GM21529 (cell line): Measurements from ENCODE around the gene FAM174B.
A peak's percentile ranks its signal among the peaks of the same experiment; 100 is the strongest.

ENCODE experiments used
- ATAC-seq: cut with Tn5 transposase; IDR thresholded peaks from one replicate; pipeline ENCODE4 v1.9.1; 2021; ENCODE audit not compliant: unreplicated experiment

The FAM174B gene

GRCh38 chr15:92665100-92665555 lies 9.6 kb upstream of the FAM174B start:
- ATAC-seq, result no peak

DNA sequence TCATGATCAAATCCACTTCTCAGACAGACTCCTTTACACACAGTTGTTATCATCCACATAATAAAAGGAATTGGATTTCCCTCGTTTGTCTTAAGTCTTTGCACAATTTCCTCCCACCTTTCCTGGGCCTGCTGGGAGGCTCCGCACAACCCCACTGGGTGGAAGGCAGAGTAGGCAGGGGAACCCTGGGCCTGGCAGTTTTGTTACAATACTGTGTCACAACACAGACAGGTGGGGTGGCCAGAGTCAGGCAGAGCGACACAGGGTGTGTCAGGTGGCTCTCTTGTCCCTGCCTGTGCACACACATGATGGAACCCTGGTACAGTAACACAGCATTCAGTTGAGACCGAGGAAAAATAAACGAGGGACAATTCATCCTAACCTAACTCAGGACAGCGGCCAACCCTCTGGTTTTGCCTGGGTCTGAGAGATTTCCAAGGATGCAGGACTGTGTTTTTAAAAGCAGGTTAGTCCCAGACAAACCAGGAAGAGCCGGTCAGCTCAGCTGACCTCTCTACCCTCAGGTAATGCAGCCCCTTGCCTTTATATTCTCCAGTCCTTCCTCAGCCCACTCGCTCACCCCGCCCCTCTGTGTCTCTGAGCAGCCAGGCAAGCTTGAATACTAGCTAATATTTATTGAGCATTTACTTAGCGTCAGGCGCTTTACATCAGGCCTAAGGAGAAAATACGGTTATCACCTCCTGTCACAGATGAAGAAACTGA lies 8.8 kb upstream of the FAM174B start:
- ATAC-seq, result no peak

- ATAC-seq, result peak; percentile 76
Observed at GRCh38 chr15:92663250-92663951, 7.8 kb upstream of the FAM174B start.

DNA sequence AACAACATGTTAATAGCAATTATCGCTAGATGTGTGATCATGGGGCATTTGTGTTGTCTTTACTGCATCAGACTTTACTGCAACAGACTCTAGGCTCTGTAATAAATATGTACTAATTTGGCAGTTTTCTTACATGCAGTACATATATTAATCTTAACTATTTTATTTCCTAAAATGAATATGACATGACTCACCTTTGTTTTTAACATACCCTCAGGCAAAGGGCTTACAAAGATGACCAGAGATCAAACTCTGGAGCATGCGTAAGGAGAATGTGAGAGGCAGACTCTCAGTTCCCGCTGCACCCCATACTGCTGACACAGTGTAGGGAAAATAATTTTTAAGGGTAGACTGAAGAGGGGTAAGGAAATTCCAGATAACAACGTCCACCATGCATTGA lies 7.2 kb upstream of the FAM174B start:
- peak; percentile 29 for ATAC-seq

- ATAC-seq, result no peak
Observed at GRCh38 chr15:92661956-92662355, 6.4 kb upstream of the FAM174B start.

DNA sequence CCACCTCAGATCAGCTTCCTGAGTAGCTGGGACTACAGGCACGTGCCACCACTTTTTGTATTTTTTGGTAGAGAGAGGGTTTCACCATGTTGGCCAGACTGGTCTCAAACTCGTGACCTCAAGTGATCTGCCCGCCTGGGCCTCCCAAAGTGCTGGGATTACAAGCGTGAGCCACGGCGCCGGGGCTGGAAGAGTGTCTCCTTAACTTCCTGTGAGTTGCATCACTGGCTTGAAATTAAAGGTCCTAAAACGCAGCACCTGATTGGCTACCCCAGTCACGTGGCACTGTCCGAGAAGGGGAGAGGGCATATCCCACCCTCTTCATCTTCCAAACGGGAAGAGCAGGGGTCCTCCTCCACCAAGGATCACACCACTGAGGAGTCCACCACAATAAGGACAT lies 5.5 kb upstream of the FAM174B start:
- no peak for ATAC-seq

DNA sequence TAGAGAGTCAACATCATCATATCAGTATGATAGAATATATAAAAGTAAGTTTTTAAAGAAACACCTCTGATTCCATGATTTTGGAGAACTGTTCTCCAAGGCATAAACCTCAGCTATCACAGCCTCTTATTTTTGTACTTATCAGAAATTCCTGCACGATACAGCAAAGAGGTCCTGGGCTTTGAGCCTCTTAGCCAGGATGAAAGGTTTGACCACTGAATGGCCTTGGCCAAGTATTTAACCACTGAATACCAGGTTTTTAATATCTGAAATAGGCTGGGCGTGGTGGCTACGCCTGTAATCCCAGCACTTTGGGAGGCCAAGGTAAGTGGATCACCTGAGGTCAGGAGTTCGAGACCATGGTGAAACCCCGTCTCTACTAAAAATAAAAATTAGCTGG lies 1.9 kb upstream of the FAM174B start:
- ATAC-seq, result no peak

GRCh38 chr15:92656089-92656488 lies 514 bp upstream of the FAM174B start:
- ATAC-seq, result no peak

DNA sequence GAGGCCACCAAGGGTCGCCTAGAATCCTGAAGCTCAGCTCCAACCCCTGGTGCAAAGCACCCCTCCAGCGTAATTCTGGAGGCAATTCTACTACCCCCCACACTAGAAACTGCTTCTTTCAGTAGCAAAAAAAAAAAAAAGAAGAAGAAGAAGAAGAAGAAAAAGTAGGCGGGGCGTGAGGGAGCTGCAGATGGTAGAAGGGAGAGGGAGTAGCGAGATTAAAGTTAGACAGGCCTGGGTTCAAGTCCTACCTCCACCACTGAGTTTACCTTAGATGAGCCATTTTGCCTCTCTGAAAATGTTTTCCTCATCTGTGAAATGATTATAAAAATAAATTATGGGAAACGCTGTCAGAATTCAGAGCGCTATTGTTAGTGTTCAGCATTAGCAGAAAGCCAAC lies 913 bp downstream of the FAM174B start:
- ATAC-seq, result no peak

GRCh38 chr15:92653836-92654539 lies 1.6 kb downstream of the FAM174B start:
- ATAC-seq, result no peak

DNA sequence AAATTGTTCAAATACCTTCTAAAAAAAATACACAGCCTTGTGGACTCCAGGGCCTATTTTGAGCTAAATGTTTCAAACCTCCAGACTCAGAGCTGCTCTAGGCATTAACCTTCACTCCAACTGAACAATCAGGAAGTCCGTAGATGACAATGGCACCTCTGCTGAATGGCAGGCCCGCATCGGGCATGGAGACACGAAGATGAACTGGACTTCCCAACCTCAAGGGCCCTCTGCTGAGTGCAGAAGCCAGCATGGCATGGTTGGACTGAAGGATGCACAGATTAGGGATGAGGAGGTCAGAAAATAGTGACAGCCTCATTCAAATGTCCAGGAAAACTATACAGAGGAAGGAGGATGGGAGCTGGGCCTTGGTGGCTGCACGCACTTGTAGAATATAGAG lies 2.2 kb downstream of the FAM174B start:
- ATAC-seq, result no peak

- ATAC-seq, result no peak
Observed at GRCh38 chr15:92652576-92652966, 3.0 kb downstream of the FAM174B start.

DNA sequence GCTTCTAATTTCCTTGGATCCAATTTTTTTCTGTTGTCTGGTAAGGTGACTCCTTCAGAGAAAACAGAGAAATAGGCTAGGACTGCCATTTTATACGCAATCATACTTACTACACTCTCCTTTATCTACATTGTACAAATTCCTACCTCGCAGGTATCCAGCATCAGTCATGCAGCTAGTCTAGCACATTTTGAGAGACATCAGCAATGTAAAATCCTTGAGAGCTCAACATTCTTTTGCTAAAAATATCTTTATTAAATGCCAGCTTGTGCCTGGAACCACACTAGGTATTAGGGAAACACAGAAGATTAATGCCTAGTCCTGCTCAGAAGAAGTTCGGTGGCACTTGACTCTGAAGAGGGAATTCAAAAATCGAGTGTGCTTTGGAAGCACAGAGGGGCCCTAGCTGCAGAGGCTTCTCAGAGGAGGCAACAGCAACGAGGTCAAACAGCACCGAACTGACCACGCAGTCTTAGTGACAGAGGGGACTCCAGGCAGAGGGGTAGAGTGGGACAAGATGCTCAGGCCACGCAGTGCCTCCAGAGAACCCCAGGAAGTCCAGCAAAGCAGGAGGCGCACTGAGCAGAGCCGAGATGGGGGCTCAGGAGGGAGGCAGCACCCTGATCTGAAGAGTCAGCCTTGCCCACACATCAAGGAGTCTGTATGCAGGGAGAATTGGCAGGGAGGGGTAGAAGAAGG lies 3.5 kb downstream of the FAM174B start:
- no peak for ATAC-seq

- no peak for ATAC-seq
Observed at GRCh38 chr15:92650966-92651365, 4.6 kb downstream of the FAM174B start.

DNA sequence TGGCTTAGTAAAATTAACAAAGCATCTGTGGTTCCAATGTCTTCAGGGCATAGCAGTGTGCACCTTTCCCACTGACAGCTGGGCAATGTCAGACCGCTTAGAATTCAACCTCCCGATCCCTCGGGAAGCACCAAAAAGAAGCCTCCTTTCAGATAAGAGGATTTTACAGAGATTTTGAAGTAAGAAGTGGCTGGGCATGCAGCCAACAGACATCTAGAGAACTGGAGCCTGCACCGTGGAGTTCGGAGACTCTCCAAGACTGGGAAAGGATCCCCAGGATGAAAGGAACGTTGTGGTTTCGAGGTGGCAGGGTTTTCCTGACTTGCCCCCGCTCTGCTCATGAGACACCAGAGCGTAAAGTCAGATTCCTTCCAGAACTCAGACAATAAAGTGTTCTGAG lies 5.3 kb downstream of the FAM174B start:
- ATAC-seq, result no peak

DNA sequence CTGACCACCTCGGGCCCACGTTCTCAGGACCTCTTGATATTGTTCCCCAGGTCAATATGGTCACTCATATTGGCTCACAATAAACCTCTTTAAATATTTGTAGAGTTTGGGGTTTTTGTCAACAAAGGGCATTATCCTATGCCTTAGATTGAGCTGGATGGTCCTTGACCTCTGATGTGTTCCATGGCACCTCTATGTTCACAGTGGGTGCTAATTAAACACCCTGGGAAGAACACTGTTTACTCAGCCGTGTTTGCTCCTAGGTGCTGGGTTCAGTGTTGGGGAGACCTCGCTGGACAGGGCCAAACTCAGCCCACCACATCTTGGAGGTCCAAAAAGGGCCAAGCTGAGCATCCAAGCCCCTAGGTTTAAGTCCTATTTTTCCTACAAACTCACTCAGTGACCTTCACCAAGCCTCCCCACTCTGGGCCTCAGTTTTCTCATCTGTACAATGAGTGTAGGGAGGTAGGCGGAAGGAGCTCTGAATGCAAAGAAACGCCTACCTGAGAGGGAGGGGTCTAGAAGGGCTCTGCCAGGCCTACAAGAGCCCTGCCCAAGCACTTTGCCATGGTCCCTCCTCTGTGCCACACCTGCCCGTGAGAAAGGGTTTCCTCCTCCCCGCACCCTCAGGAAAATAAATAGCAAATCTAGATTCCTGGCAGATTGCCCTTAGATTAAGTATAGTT lies 7.2 kb downstream of the FAM174B start:
- ATAC-seq, result no peak

DNA sequence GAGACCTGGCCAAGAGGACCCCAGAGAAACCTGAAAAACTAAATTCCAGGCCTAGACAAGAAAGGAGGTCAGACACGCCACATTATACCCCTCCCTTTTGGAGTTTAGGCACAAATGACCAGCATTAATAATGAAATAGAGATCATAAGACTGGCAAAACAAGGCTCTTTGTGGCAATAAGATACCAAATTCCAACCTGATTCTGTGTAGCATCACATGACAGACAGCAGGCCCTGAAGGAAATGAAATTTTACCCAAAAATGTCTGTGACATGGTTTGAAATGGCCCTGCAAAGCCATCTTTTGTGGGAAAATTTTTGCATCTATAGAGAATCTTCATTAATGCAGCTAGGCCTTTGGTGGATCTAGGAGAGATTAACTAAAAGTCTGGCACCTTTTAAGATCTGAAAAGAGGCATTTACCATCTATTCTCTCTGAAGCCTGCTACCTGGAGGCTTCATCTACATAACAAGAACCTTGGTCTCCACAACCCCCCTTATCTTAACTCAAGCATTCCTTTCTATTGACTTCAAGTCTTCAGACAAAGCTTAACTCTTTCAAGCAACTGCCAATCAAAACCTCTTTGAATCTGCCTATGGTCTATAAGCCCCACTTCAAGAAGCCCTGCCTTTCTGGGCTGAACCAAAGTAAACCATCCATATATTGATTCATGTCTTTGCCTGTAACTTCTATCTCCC lies 8.0 kb downstream of the FAM174B start:
- no peak for ATAC-seq

- no peak for ATAC-seq
Observed at GRCh38 chr15:92646216-92646615, 9.4 kb downstream of the FAM174B start.

GRCh38 chr15:92645731-92646130 lies 9.8 kb downstream of the FAM174B start:
- ATAC-seq, result no peak

- no peak for ATAC-seq
Observed at GRCh38 chr15:92645051-92645631, 10.4 kb downstream of the FAM174B start.
